HCT116 (cell line): ENCODE data around the gene KIF7. TPM values are rescaled to one million over a fixed set of nuclear protein-coding genes. Genes with fewer than 3 reads are reported as not detected.

Experiments used
- ATAC-seq: fragments of 200-7000 bp; cut with Tn5 transposase; 2 replicates; pipeline ENCODE4 v1.9.1; 2020; ENCODE audit warnings: mild to moderate bottlenecking, moderate library complexity
- BruUV-seq: library from RNA; stranded (reverse); fragments of 400-500 nt; replicated peaks from 2 replicates; lab custom pipeline; 2021; lab: Mats Ljungman, UMichigan
- CTCF ChIA-PET: fragments of 300-600 bp; sonication (Branson Sonifier 250); formaldehyde crosslinking; loops from one replicate; lab custom pipeline; 2021; ENCODE audit warnings: antibody characterized with exemption; lab: Charles Lee
- POLR2A ChIA-PET: fragments of 300-600, 350-600 bp; sonication (Branson Sonifier 250); formaldehyde crosslinking; loops from one replicate; lab custom pipeline; 2021; ENCODE audit warnings: antibody characterized with exemption; lab: Charles Lee
- RAD21 ChIA-PET, 2 experiments: fragments of 300-600 bp; sonication (Branson Sonifier 250); formaldehyde crosslinking; loops; one replicate each; lab custom pipeline; 2023; ENCODE audit warnings: low total read pairs in 2 of 2; ENCODE audit not compliant: uncharacterized antibody in 2 of 2, unreplicated experiment in 2 of 2, low non-redundant PET in 1 of 2; lab: Charles Lee
- DNase-seq: peaks from one replicate; pipeline ENCODE4 v3.0.0-alpha.2; 2010; ENCODE audit warnings: low read depth, low spot score
- H2AFZ ChIP-seq: fragments of 200-600 bp; shearing (Covaris generic), sonication (generic); 2 replicates; pipeline ENCODE4 v1.6.1; 2017; ENCODE audit warnings: low read depth, mixed run types, mixed read lengths, antibody characterized with exemption, low read length; ENCODE audit not compliant: poor library complexity, severe bottlenecking
- H3K27ac ChIP-seq: 2 replicates; pipeline ENCODE4 v1.5.1; 2012; ENCODE audit warnings: low read depth, low read length
- H3K27me3 ChIP-seq: fragments of 200-600 bp; sonication (generic); 2 replicates; pipeline ENCODE4 v1.6.1; 2016; ENCODE audit warnings: mixed run types, low read length, mixed read lengths; ENCODE audit not compliant: insufficient read depth
- H3K36me3 ChIP-seq, 2 experiments: fragments of 200-500 bp in 1 of 2; fragments of 200-600 bp in 1 of 2; sonication (Bioruptor generic) in 1 of 2; sonication (generic) in 1 of 2; 2 replicates each; pipeline versions ENCODE4 v1.5.1 to v1.6.1; 2014 to 2016; ENCODE audit warnings: low read length in 2 of 2, inconsistent platforms in 1 of 2, mixed read lengths in 1 of 2, mixed run types in 1 of 2; ENCODE audit not compliant: insufficient read depth in 2 of 2, control insufficient read depth in 1 of 2
- H3K4me1 ChIP-seq, 2 experiments: fragments of 200-600 bp in 1 of 2; sonication (generic) in 1 of 2; 2 replicates each; pipeline versions ENCODE4 v1.5.1 to v1.6.1; 2012 to 2017; ENCODE audit warnings: low read length in 2 of 2, inconsistent platforms in 1 of 2, mild to moderate bottlenecking in 1 of 2, mixed read lengths in 1 of 2, mixed run types in 1 of 2, moderate library complexity in 1 of 2; ENCODE audit not compliant: insufficient read depth in 2 of 2, control insufficient read depth in 1 of 2
- H3K4me2 ChIP-seq: fragments of 200-600 bp; sonication (generic); 2 replicates; pipeline ENCODE4 v1.6.1; 2017; ENCODE audit warnings: mixed run types, low read length, mixed read lengths
- H3K4me3 ChIP-seq, 2 experiments: fragments of 200-600 bp in 1 of 2; sonication (generic) in 1 of 2; replicated peaks in 1 of 2; 2 replicates each; pipeline ENCODE4 v1.5.1; 2011 to 2016; ENCODE audit warnings: low read length in 2 of 2, control low read depth in 1 of 2, low read depth in 1 of 2, mild to moderate bottlenecking in 1 of 2, mixed read lengths in 1 of 2, mixed run types in 1 of 2
- H3K79me2 ChIP-seq: fragments of 200-600 bp; sonication (generic); 2 replicates; pipeline ENCODE4 v1.6.1; 2017; ENCODE audit warnings: mild to moderate bottlenecking, mixed run types, low read length, moderate library complexity, mixed read lengths; ENCODE audit not compliant: insufficient read depth
- H3K9ac ChIP-seq: fragments of 200-600 bp; sonication (generic); 2 replicates; pipeline ENCODE4 v1.6.1; 2016; ENCODE audit warnings: low read length, mixed read lengths
- H3K9me2 ChIP-seq: fragments of 200-600 bp; sonication (generic), shearing (Covaris generic); 2 replicates; pipeline ENCODE4 v1.6.1; 2017; ENCODE audit warnings: mixed run types, mild to moderate bottlenecking, moderate library complexity; ENCODE audit not compliant: insufficient read depth
- H3K9me3 ChIP-seq, 2 experiments: fragments of 200-500 bp in 1 of 2; fragments of 200-600 bp in 1 of 2; sonication (Bioruptor generic) in 1 of 2; sonication (generic) in 1 of 2; 2 replicates each; pipeline ENCODE4 v1.6.1; 2014 to 2017; ENCODE audit warnings: low read length in 2 of 2, mixed read lengths in 2 of 2, inconsistent platforms in 1 of 2, low read depth in 1 of 2, mild to moderate bottlenecking in 1 of 2, mixed run types in 1 of 2, moderate library complexity in 1 of 2; ENCODE audit not compliant: control insufficient read depth in 1 of 2, insufficient read depth in 1 of 2
- H4K20me1 ChIP-seq: fragments of 200-600 bp; sonication (generic), shearing (Covaris generic); 2 replicates; pipeline ENCODE4 v1.6.1; 2017; ENCODE audit warnings: mixed run types, mild to moderate bottlenecking, moderate library complexity; ENCODE audit not compliant: insufficient read depth
- ATF3 ChIP-seq: IDR thresholded peaks from 2 replicates; pipeline ENCODE4 v1.6.1; 2012
- CBX3 ChIP-seq: IDR thresholded peaks from 2 replicates; pipeline ENCODE4 v1.6.1; 2012; ENCODE audit warnings: low read depth
- EGR1 ChIP-seq: IDR thresholded peaks from 2 replicates; pipeline ENCODE4 v1.6.1; 2012; ENCODE audit warnings: low read depth
- ELF1 ChIP-seq: IDR thresholded peaks from 2 replicates; pipeline ENCODE4 v1.6.1; 2012; ENCODE audit warnings: low read depth, borderline replicate concordance
- EZH2phosphoT487 ChIP-seq: fragments of 200-600 bp; IDR thresholded peaks from 2 replicates; pipeline ENCODE4 v1.6.1; 2018; ENCODE audit warnings: antibody characterized with exemption, borderline replicate concordance
- FOSL1 ChIP-seq: IDR thresholded peaks from 2 replicates; pipeline ENCODE4 v1.6.1; 2012; ENCODE audit warnings: low read depth
- JUND ChIP-seq: IDR thresholded peaks from 2 replicates; pipeline ENCODE4 v1.6.1; 2012
- MAX ChIP-seq: IDR thresholded peaks from 2 replicates; pipeline ENCODE4 v1.6.1; 2012
- POLR2AphosphoS5 ChIP-seq: IDR thresholded peaks from 2 replicates; pipeline ENCODE4 v1.6.1; 2011; ENCODE audit warnings: mild to moderate bottlenecking, low read depth, low read length, moderate library complexity
- RAD21 ChIP-seq: IDR thresholded peaks from 2 replicates; pipeline ENCODE4 v1.6.1; 2012; ENCODE audit warnings: low read depth, mild to moderate bottlenecking
- REST ChIP-seq: IDR thresholded peaks from 2 replicates; pipeline ENCODE4 v1.6.1; 2012; ENCODE audit warnings: low read depth
- SIN3A ChIP-seq: IDR thresholded peaks from 2 replicates; pipeline ENCODE4 v1.6.1; 2012; ENCODE audit warnings: low read depth
- YY1 ChIP-seq: IDR thresholded peaks from 2 replicates; pipeline ENCODE4 v1.6.1; 2011; ENCODE audit warnings: low read length, low read depth, moderate library complexity, mild to moderate bottlenecking; ENCODE audit not compliant: insufficient replicate concordance; ENCODE audit errors: extremely low read depth
- ZBTB33 ChIP-seq: IDR thresholded peaks from 2 replicates; pipeline ENCODE4 v1.6.1; 2011; ENCODE audit warnings: mild to moderate bottlenecking, low read length, moderate library complexity; ENCODE audit not compliant: insufficient replicate concordance; ENCODE audit errors: extremely low read depth
- ZFX ChIP-seq: fragments of 450-650 bp; IDR thresholded peaks from 2 replicates; pipeline ENCODE4 v1.6.1; 2017
- ZNF274 ChIP-seq: fragments of 200-500 bp; sonication (Bioruptor generic); IDR thresholded peaks from 2 replicates; pipeline ENCODE4 v1.6.1; 2014; ENCODE audit warnings: mild to moderate bottlenecking, low read depth, low read length, inconsistent platforms
- intact Hi-C: fragments of 100-400 bp; cut with micrococcal nuclease; formaldehyde crosslinking; loops from 2 replicates; pipeline ENCODE4 v1.10.0; 2022
- total RNA-seq: library from RNA; stranded (reverse); gene quantifications from one replicate; pipeline ENCODE4 v1.2.1, GENCODE V29; 2021; ENCODE audit not compliant: unreplicated experiment

Gene KIF7
- total RNA-seq, 1 experiment from 2014 or later = 0.12 TPM

GRCh38 chr15:89659295-89659694, 4.0 kb upstream of the KIF7 start:
- ChIA-PET POLR2A (interaction anchor here (0.6 kb wide), 1 partner anchor 16 kb away, joined by 3 read pairs; no protein-coding TSS in a partner anchor), CTCF (interaction anchor here (2.6 kb wide), 1 partner anchor 14 kb away, joined by 7 read pairs; no protein-coding TSS in a partner anchor), RAD21 (no interaction called here)
- ATAC-seq (no peak), DNase-seq (no peak)
- BruUV-seq = no TSS peak
- Histone ChIP-seq H3K79me2 (no peaks in the 10 kb centered on the region), H3K36me3 (no peaks in the 10 kb centered on the region), H3K27me3 (no peaks in the 10 kb centered on the region), H3K4me3 (no peak overlapping the region), H3K9me3 (no peaks in the 10 kb centered on the region), H3K27ac (no peak overlapping the region), H3K9me2 (no peaks in the 10 kb centered on the region), H2AFZ (no peak overlapping the region), H3K9ac (no peak overlapping the region), H3K4me2 (no peak overlapping the region), H3K4me1 (peaks cover 0 to 5% of the 10 kb centered on the region in 2 experiments; a peak in 1 of 4 replicates), H4K20me1 (no peaks in the 10 kb centered on the region)
- intact Hi-C loops = no loop called here
- TF ChIP-seq CBX3 = no peak
- TF ChIP-seq ZNF274 = no peak
- no peak for TF ChIP-seq EGR1
- TF ChIP-seq EZH2phosphoT487 = no peak
- no peak for TF ChIP-seq POLR2AphosphoS5
- no peak for TF ChIP-seq RAD21
- TF ChIP-seq FOSL1 = no peak
- no peak for TF ChIP-seq ZBTB33
- no peak for TF ChIP-seq ATF3
- TF ChIP-seq JUND = no peak
- TF ChIP-seq ZFX = no peak
- TF ChIP-seq MAX = no peak
- TF ChIP-seq REST = no peak
- no peak for TF ChIP-seq YY1
- no peak for TF ChIP-seq SIN3A
- no peak for TF ChIP-seq ELF1
